NT2/D1 (cell line): ENCODE data around the gene SMIM13.

Experiments
- SUZ12 ChIP-seq: IDR thresholded peaks from 2 replicates; pipeline ENCODE4 v1.6.1; 2011; ENCODE audit not compliant: insufficient read length, insufficient read depth; ENCODE audit errors: extremely low read depth
- YY1 ChIP-seq: IDR thresholded peaks from 2 replicates; pipeline ENCODE4 v1.6.1; 2011; ENCODE audit not compliant: insufficient read length, insufficient read depth
- ZNF274 ChIP-seq: IDR thresholded peaks from 2 replicates; pipeline ENCODE4 v1.6.1; 2011; ENCODE audit warnings: mild to moderate bottlenecking, low read depth, low read length

GRCh38 chr6:11162262-11162661 is 68.6 kb downstream of the SMIM13 start:
- TF ChIP-seq YY1 (no peak), SUZ12 (no peak), ZNF274 (no peak)
